IPS-15b (cell line): ENCODE data around the gene SYNDIG1.

Experiments used
- H3K27me3 ChIP-seq: one replicate; pipeline ENCODE4 v1.6.1; 2013; ENCODE audit warnings: low read length; ENCODE audit not compliant: control insufficient read depth, insufficient read depth
- H3K36me3 ChIP-seq: one replicate; pipeline ENCODE4 v1.6.1; 2013; ENCODE audit warnings: low read length; ENCODE audit not compliant: control insufficient read depth, insufficient read depth
- H3K4me1 ChIP-seq: one replicate; pipeline ENCODE4 v1.6.1; 2013; ENCODE audit warnings: mild to moderate bottlenecking, low read length; ENCODE audit not compliant: control insufficient read depth, insufficient read depth
- H3K4me3 ChIP-seq: one replicate; pipeline ENCODE4 v1.5.1; 2013; ENCODE audit warnings: low read depth, low read length
- H3K9ac ChIP-seq: one replicate; pipeline ENCODE4 v1.6.1; 2013; ENCODE audit warnings: low read depth, mild to moderate bottlenecking, low read length
- H3K9me3 ChIP-seq: one replicate; pipeline ENCODE4 v1.6.1; 2013; ENCODE audit warnings: mild to moderate bottlenecking, low read length; ENCODE audit not compliant: control insufficient read depth, insufficient read depth

SYNDIG1 gene

DNA sequence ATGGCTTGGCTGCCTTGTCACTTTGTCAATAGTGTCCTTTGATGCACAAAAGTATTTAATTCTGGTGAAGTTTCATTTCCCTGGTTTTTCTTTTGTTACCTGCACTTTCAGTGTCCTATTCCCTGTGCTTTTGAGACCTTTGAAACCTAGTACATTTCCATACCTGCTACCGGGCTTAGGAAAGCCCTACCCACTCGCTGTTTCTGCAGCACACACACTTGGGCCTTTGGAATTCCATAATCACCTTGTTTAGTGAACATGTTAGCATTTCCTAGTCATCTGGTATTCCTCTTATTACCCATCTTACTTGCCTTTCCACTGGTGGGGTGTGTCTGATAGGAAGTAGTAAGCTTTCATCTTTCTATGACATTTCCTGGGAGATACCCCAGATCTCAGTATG lies 19.3 kb upstream of the SYNDIG1 start:
- no peaks in the 10 kb centered on the region for H3K9me3 ChIP-seq
- no peak overlapping the region for H3K9ac ChIP-seq
- H3K27me3 ChIP-seq = peaks cover 3% of the 10 kb centered on the region
- no peaks in the 10 kb centered on the region for H3K36me3 ChIP-seq
- H3K4me1 ChIP-seq = peaks cover 8% of the 10 kb centered on the region
- no peak overlapping the region for H3K4me3 ChIP-seq

- H3K36me3 ChIP-seq = no peaks in the 10 kb centered on the region
- no peak overlapping the region for H3K9ac ChIP-seq
- H3K4me1 ChIP-seq = peaks cover 3% of the 10 kb centered on the region
- peaks cover 3% of the 10 kb centered on the region for H3K27me3 ChIP-seq
- H3K9me3 ChIP-seq = no peaks in the 10 kb centered on the region
- H3K4me3 ChIP-seq = no peak overlapping the region
Measured at GRCh38 chr20:24450624-24451376, 18.6 kb upstream of the SYNDIG1 start.

DNA sequence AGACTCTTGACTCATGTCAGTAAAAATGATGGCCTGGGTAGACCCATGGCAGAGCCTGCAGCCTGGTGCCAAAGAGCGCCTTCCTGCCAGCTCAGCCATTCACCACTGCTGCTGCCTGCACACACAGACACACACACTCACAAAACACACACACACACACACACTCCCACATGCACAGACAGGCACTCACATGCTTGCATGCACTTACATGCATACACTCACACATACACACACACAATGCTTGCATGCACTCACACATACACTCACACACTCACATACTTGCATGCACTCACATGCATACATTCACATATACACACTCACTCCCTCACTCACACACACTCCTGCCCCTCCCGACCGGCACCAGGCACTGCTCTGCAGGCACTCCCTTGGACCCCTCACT lies 18.0 kb upstream of the SYNDIG1 start:
- Histone ChIP-seq H3K27me3 (peaks cover 3% of the 10 kb centered on the region), H3K9ac (no peak overlapping the region), H3K4me1 (no peaks in the 10 kb centered on the region), H3K36me3 (no peaks in the 10 kb centered on the region), H3K4me3 (no peak overlapping the region), H3K9me3 (no peaks in the 10 kb centered on the region)

DNA sequence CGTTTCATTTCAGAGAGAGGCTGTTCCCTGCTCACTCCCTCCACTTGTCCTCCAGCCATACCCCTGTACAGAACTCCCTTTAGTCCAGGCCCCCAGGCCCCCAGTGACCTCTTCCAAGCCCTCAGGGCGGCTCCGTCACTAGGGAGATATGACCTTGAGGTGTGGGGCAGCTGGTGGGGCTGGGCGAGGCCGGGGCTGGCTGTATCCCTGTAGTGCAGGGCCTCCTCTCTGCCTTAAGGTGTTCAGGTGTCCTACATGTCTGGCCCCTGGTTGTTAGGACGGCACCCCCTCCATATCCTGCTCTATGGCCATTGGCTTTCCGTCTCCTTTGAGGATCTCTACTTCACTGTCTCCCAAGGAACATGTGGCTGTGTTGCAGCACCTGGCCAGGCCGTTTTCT lies 17.4 kb upstream of the SYNDIG1 start:
- H3K9ac ChIP-seq = no peak overlapping the region
- H3K4me3 ChIP-seq = no peak overlapping the region
- no peaks in the 10 kb centered on the region for H3K4me1 ChIP-seq
- peaks cover 2% of the 10 kb centered on the region for H3K27me3 ChIP-seq
- H3K9me3 ChIP-seq = no peaks in the 10 kb centered on the region
- no peaks in the 10 kb centered on the region for H3K36me3 ChIP-seq

DNA sequence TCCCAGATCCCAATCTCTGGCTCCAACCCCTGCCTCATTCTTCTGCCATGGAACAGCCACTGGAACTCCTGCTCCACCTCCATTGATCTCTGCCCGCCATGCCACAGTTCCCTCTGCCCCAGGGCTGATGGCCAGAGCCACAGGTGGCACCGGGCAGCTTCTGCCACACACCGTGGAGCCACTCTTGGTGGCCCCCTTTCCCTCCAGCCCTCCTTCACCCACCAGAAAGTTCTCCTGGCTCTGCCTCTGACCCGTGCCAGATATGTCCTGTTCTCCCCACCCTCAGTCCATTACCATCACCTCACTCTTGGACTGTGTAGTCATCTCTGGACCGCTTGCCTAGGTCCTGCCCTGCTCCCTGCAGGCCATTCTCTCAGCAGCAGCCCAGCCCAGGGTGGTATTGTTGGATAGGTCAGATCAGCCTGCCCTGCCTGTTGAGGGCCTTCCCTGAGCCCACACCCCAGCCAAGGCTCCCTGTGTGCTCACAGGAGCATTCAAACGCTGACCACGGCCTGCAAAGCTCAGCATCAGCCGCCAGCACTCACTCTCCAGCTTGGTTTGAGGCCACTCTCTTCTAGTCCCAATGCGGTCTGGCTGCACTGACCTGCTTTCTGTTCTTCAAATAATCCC lies 16.8 kb upstream of the SYNDIG1 start:
- Histone ChIP-seq H3K9ac (no peak overlapping the region), H3K27me3 (no peaks in the 10 kb centered on the region), H3K36me3 (no peaks in the 10 kb centered on the region), H3K4me1 (no peaks in the 10 kb centered on the region), H3K9me3 (no peaks in the 10 kb centered on the region), H3K4me3 (no peak overlapping the region)

DNA sequence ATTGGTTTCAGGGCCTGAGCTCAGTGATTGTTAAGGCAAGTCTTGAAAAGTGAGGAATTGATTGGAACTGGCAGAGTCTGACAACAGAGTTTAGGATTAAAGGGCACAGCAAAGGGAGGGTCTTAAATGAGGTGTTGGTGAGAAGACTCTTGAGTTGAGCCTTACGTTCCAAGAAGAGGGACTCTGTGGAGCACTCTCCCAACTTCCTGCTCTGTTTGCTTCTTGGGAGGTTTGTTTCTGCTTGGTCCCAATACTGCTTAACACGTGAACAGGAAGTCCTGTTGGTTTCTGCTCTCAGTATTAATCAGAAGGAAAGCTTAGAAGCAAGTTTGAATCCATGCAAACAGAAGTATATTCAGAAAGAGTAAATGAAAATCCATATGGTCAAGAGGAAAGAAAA lies 15.6 kb upstream of the SYNDIG1 start:
- Histone ChIP-seq H3K4me3 (no peak overlapping the region), H3K27me3 (no peaks in the 10 kb centered on the region), H3K9me3 (no peaks in the 10 kb centered on the region), H3K4me1 (no peaks in the 10 kb centered on the region), H3K9ac (no peak overlapping the region), H3K36me3 (no peaks in the 10 kb centered on the region)

DNA sequence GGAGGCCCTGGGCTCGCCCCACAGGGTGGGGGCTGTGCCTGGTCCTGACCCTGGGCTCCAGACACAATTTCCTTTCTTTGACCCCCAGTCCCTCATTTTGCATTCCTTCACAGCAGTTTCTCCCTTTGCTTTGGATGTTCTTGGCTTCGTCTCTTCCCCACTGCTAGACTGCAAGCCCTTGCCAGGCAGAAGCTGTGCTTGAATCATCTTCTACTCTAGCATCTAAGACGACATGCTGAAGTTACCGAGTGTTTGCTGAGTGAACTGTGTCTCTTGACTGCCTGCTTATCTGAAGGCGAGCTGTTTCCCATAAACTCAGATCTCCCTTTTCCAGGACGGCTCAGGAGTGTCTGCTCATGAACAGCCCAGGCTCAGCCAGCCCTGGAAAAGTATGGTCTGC lies 14.3 kb upstream of the SYNDIG1 start:
- Histone ChIP-seq H3K9ac (no peak overlapping the region), H3K36me3 (no peaks in the 10 kb centered on the region), H3K4me1 (no peaks in the 10 kb centered on the region), H3K4me3 (no peak overlapping the region), H3K27me3 (no peaks in the 10 kb centered on the region), H3K9me3 (no peaks in the 10 kb centered on the region)

GRCh38 chr20:24456398-24456781 lies 13.0 kb upstream of the SYNDIG1 start:
- Histone ChIP-seq H3K27me3 (no peaks in the 10 kb centered on the region), H3K36me3 (no peaks in the 10 kb centered on the region), H3K4me1 (peaks cover 1% of the 10 kb centered on the region), H3K9me3 (no peaks in the 10 kb centered on the region), H3K9ac (no peak overlapping the region), H3K4me3 (no peak overlapping the region)

DNA sequence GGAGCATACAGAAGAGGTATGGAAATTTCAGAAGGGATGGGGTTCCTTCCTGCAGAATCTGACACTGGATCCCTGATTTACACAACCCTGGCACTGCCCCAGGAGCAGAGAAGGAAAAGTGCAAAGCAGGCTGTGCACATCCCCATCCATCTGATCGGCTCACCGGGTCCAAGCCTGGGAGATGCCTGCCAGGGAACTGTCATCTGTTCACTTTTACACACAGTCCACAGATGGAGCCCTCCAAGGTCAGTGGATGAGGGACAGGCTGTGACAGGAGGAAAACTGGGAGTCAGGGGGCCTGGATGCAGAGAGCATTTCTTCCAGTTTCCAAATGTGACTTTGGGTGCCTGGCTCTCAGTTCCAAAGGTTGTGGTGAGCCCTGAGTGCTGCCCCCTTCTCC lies 11.0 kb upstream of the SYNDIG1 start:
- H3K36me3 ChIP-seq = no peaks in the 10 kb centered on the region
- peaks cover 16% of the 10 kb centered on the region for H3K4me1 ChIP-seq
- no peaks in the 10 kb centered on the region for H3K27me3 ChIP-seq
- H3K9me3 ChIP-seq = no peaks in the 10 kb centered on the region
- no peak overlapping the region for H3K4me3 ChIP-seq
- H3K9ac ChIP-seq = no peak overlapping the region

DNA sequence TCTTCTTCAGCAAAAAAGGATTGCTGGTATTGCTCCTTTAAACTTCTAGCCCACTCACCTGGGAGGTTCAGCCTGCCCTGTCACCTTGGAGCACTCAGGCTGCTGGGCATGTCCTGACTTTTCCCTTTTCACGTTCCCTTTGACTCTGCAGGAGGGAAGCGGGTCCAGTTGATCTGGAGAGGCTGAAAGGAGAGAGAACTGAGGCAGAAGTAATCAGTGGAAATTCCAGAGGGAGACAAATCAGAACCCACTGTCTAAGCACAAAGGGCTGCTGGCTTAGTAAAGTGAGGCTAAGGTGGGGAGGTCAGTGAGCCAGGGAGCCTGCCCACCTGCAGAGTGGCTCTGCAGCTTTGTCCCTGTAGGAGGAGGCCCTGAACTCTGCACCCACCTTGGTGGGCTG lies 9.7 kb upstream of the SYNDIG1 start:
- peaks cover 16% of the 10 kb centered on the region for H3K4me1 ChIP-seq
- H3K4me3 ChIP-seq = no peak overlapping the region
- H3K9me3 ChIP-seq = no peaks in the 10 kb centered on the region
- no peak overlapping the region for H3K9ac ChIP-seq
- H3K36me3 ChIP-seq = no peaks in the 10 kb centered on the region
- peaks cover 3% of the 10 kb centered on the region for H3K27me3 ChIP-seq

DNA sequence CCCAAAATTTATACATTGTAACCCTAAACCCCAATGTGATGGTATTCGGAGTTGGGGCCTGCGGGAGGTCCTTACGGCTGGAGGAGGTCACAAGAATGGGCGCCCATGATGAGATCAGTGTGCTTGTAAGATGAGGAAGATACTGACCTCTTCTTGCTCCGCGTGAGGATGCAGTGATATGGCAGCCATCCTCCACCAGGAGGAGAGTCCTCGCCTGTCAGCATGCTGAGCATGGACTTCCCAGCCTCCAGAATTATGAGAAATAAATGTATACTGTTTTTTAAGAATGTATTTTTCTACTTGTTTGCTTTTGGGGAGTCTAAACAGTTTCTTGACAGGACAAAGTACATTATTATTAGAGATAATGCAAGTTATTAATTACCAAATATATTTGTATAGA lies 8.7 kb upstream of the SYNDIG1 start:
- peaks cover 16% of the 10 kb centered on the region for H3K4me1 ChIP-seq
- no peaks in the 10 kb centered on the region for H3K9me3 ChIP-seq
- no peak overlapping the region for H3K9ac ChIP-seq
- peaks cover 12% of the 10 kb centered on the region for H3K27me3 ChIP-seq
- no peak overlapping the region for H3K4me3 ChIP-seq
- no peaks in the 10 kb centered on the region for H3K36me3 ChIP-seq

- H3K4me1 ChIP-seq = peaks cover 16% of the 10 kb centered on the region
- no peak overlapping the region for H3K9ac ChIP-seq
- H3K36me3 ChIP-seq = no peaks in the 10 kb centered on the region
- H3K27me3 ChIP-seq = peaks cover 22% of the 10 kb centered on the region
- H3K9me3 ChIP-seq = no peaks in the 10 kb centered on the region
- H3K4me3 ChIP-seq = no peak overlapping the region
Measured at GRCh38 chr20:24461848-24462247, 7.6 kb upstream of the SYNDIG1 start.
